Upper lobe of left lung (tissue), 4 donors: ENCODE results near the gene TEX19.

Experiments
- CTCF ChIP-seq, 6 experiments: fragments of 450-650 bp in 4 of 6; fragments of 200-600 bp in 2 of 6; sonication (generic) in 2 of 6; IDR thresholded peaks; one replicate each; pipeline ENCODE4 v1.5.1; 2016 to 2019; ENCODE audit warnings: antibody characterized with exemption in 6 of 6
- POLR2A ChIP-seq, 4 donors: fragments of 450-650 bp; IDR thresholded peaks; one replicate each; pipeline ENCODE4 v1.5.1; 2016 to 2017; ENCODE audit warnings: antibody characterized with exemption in 4 of 4, mild to moderate bottlenecking in 2 of 4
- POLR2AphosphoS5 ChIP-seq, 2 donors: sonication (generic); formaldehyde crosslinking; IDR thresholded peaks; one replicate each; pipeline ENCODE4 v1.5.1; 2017; ENCODE audit warnings: antibody characterized with exemption in 2 of 2

- TF ChIP-seq POLR2AphosphoS5 (IDR thresholded peaks at IDR 0.05) (no peak), CTCF (IDR thresholded peaks at IDR 0.05) (no peak), POLR2A (IDR thresholded peaks at IDR 0.05) (no peak)
Observed at GRCh38 chr17:82322526-82323453, 36.3 kb upstream of the TEX19 start.
